SU-DHL-6 (cell line): ENCODE measurements around the gene HOXA1.

Source experiments
- H2AFZ ChIP-seq: fragments of 200-600 bp; sonication (generic); 2 replicates; pipeline ENCODE4 v1.6.1; 2014; ENCODE audit warnings: low read depth, mild to moderate bottlenecking, moderate library complexity, mixed read lengths, antibody characterized with exemption, low read length; ENCODE audit not compliant: severe bottlenecking
- H3F3A ChIP-seq: fragments of 200-600 bp; shearing (Covaris generic); 2 replicates; pipeline ENCODE4 v1.6.0; 2016; ENCODE audit warnings: antibody characterized with exemption, mild to moderate bottlenecking; ENCODE audit not compliant: insufficient read depth
- H3K27ac ChIP-seq: fragments of 200-600 bp; sonication (generic); 2 replicates; pipeline ENCODE4 v1.5.1; 2016; ENCODE audit warnings: low read depth, mild to moderate bottlenecking, low read length, moderate library complexity, mixed read lengths
- H3K27me3 ChIP-seq: fragments of 200-600 bp; sonication (generic), shearing (Covaris generic); 2 replicates; pipeline ENCODE4 v1.6.0; 2014; ENCODE audit warnings: mild to moderate bottlenecking, low read length
- H3K36me3 ChIP-seq: fragments of 200-600 bp; sonication (generic); 2 replicates; pipeline ENCODE4 v1.6.1; 2014; ENCODE audit warnings: mild to moderate bottlenecking, low read length, mixed read lengths
- H3K4me2 ChIP-seq: fragments of 300-600, 200-600 bp; shearing (Covaris generic), sonication (generic); 2 replicates; pipeline ENCODE4 v1.6.0; 2014; ENCODE audit warnings: low read length, low read depth, mild to moderate bottlenecking; ENCODE audit not compliant: poor library complexity, severe bottlenecking
- H3K4me3 ChIP-seq: fragments of 200-600 bp; sonication (generic); 2 replicates; pipeline ENCODE4 v1.5.1; 2014; ENCODE audit warnings: antibody characterized with exemption, low read length, mild to moderate bottlenecking, mixed read lengths; ENCODE audit not compliant: insufficient read depth, poor library complexity, severe bottlenecking
- H3K79me2 ChIP-seq: fragments of 200-600 bp; sonication (generic); 2 replicates; pipeline ENCODE4 v1.6.1; 2014; ENCODE audit warnings: mild to moderate bottlenecking, low read length, moderate library complexity; ENCODE audit not compliant: insufficient read depth
- H3K9ac ChIP-seq: fragments of 200-600 bp; sonication (generic); 2 replicates; pipeline ENCODE4 v1.7.0; 2014; ENCODE audit warnings: mild to moderate bottlenecking, low read length
- H3K9me2 ChIP-seq: fragments of 200-600 bp; sonication (generic); replicated peaks from 2 replicates; pipeline ENCODE4 v1.6.1; 2014; ENCODE audit warnings: low read length; ENCODE audit not compliant: insufficient read depth
- H3K9me3 ChIP-seq: fragments of 200-600 bp; sonication (generic); 2 replicates; pipeline ENCODE4 v1.6.1; 2014; ENCODE audit warnings: low read length, mixed read lengths; ENCODE audit not compliant: insufficient read depth
- H4K20me1 ChIP-seq: fragments of 200-600 bp; sonication (generic); 2 replicates; pipeline ENCODE4 v1.6.1; 2014; ENCODE audit warnings: low read depth, mild to moderate bottlenecking, antibody characterized with exemption, low read length, moderate library complexity, mixed read lengths
- EZH2phosphoT487 ChIP-seq: fragments of 200-600 bp; sonication (generic), shearing (Covaris generic); conservative IDR thresholded peaks from 2 replicates; pipeline ENCODE4 v1.6.1; 2018; ENCODE audit warnings: mild to moderate bottlenecking, antibody characterized with exemption, low read length, moderate library complexity, mixed read lengths
- TF ChIP-seq, protein P1 (sequence below): fragments of 200-600 bp; sonication (generic); IDR thresholded peaks from one replicate; pipeline ENCODE4 v1.5.1; 2017; ENCODE audit warnings: antibody characterized with exemption, mild to moderate bottlenecking, low read length, moderate library complexity; ENCODE audit not compliant: insufficient read depth, poor library complexity, severe bottlenecking

The HOXA1 gene

DNA sequence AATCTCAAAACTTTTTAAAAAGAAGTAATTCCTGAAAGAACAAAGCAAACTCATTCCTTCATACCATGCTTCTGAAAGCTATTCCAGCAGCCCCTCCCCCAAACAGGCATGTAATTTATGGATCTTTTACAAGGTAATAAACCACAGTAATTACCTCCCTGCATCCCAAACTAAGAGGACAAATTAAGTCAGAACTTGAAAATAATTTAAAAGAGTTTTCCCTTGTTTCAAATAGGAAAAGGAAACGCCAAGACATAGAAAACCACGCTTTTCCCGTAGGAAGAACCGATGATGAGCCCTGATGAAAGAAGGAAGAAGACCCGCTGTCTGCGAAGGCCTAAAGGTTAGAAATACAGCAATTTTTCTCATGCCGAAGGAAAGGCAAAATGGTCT, 25.9 kb upstream of the HOXA1 start:
- Histone ChIP-seq H3K27ac (no peak overlapping the region), H3K27me3 (no peaks in the 10 kb centered on the region), H3K9ac (no peak overlapping the region), H2AFZ (no peak overlapping the region), H3K36me3 (no peaks in the 10 kb centered on the region), H3K4me3 (no peak overlapping the region), H3K9me2 (no peaks in the 10 kb centered on the region), H3K9me3 (no peaks in the 10 kb centered on the region), H4K20me1 (no peaks in the 10 kb centered on the region), H3K4me2 (no peak overlapping the region), H3K79me2 (no peaks in the 10 kb centered on the region), H3F3A (no peaks in the 10 kb centered on the region)
- no peak for TF ChIP-seq EZH2phosphoT487
- TF ChIP-seq, protein P1, sequence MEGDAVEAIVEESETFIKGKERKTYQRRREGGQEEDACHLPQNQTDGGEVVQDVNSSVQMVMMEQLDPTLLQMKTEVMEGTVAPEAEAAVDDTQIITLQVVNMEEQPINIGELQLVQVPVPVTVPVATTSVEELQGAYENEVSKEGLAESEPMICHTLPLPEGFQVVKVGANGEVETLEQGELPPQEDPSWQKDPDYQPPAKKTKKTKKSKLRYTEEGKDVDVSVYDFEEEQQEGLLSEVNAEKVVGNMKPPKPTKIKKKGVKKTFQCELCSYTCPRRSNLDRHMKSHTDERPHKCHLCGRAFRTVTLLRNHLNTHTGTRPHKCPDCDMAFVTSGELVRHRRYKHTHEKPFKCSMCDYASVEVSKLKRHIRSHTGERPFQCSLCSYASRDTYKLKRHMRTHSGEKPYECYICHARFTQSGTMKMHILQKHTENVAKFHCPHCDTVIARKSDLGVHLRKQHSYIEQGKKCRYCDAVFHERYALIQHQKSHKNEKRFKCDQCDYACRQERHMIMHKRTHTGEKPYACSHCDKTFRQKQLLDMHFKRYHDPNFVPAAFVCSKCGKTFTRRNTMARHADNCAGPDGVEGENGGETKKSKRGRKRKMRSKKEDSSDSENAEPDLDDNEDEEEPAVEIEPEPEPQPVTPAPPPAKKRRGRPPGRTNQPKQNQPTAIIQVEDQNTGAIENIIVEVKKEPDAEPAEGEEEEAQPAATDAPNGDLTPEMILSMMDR = no peak

GRCh38 chr7:27119412-27119911, 23.7 kb upstream of the HOXA1 start:
- Histone ChIP-seq H3K9me2 (no peaks in the 10 kb centered on the region), H3K27ac (no peak overlapping the region), H3K9ac (no peak overlapping the region), H3K36me3 (no peaks in the 10 kb centered on the region), H3K4me3 (no peak overlapping the region), H3K79me2 (no peaks in the 10 kb centered on the region), H3K9me3 (no peaks in the 10 kb centered on the region), H3F3A (no peaks in the 10 kb centered on the region), H4K20me1 (no peaks in the 10 kb centered on the region), H2AFZ (no peak overlapping the region), H3K27me3 (no peaks in the 10 kb centered on the region), H3K4me2 (no peak overlapping the region)
- TF ChIP-seq EZH2phosphoT487 = no peak
- TF ChIP-seq, protein P1 = no peak

DNA sequence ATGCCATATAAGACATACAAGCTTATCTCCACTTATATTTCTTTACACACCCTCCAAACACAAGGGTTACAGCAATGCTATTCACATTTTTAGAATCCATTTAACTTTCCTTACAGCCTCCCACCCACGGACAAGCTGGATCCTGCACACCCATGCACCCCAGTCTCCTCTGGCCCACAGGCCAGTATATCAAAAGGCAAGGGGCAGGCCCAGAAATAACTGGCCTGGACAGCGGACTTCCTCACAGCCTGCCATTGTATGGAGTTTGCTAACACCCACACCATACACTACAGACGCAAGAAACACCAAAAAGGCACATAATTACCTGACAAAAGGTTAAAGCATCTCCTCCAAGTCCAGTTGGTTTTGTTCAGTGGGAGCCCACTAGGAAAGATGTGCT, 22.8 kb upstream of the HOXA1 start:
- Histone ChIP-seq H3F3A (no peaks in the 10 kb centered on the region), H3K79me2 (no peaks in the 10 kb centered on the region), H3K9ac (no peak overlapping the region), H3K9me3 (no peaks in the 10 kb centered on the region), H4K20me1 (no peaks in the 10 kb centered on the region), H3K27ac (no peak overlapping the region), H3K4me2 (no peak overlapping the region), H3K27me3 (no peaks in the 10 kb centered on the region), H2AFZ (no peak overlapping the region), H3K9me2 (no peaks in the 10 kb centered on the region), H3K36me3 (no peaks in the 10 kb centered on the region), H3K4me3 (no peak overlapping the region)
- TF ChIP-seq, protein P1 = no peak
- no peak for TF ChIP-seq EZH2phosphoT487
